Activated naive CD8-positive, alpha-beta T cell treated with anti-CD3 and anti-CD28 coated beads, Interleukin-2, amount 10 ng/mL, durations not matched to agents 7 days and 5 days (primary cell): ENCODE results near the gene GMPR. TPM values are rescaled to one million over a fixed set of nuclear protein-coding genes. Genes with fewer than 3 reads are reported as not detected.
A peak's percentile ranks its signal among the peaks of the same experiment; 100 is the strongest.

Experiments used
- ATAC-seq: fragments of 150-1000 bp; cut with Tn5 transposase; one replicate; pipeline ENCODE4 v1.10.0; 2021; ENCODE audit warnings: low read depth, moderate library complexity
- POLR2A ChIA-PET: fragments of 350-600 bp; sonication (Branson Sonifier 250); formaldehyde crosslinking; loops from one replicate; lab custom pipeline; 2021; ENCODE audit warnings: antibody characterized with exemption; lab: Charles Lee
- DNase-seq: peaks from one replicate; pipeline ENCODE4 v3.0.0; 2021
- H3K27ac Mint-ChIP-seq: one replicate; pipeline ENCODE4 v1.8.0; 2022; ENCODE audit warnings: mild to moderate bottlenecking, mixed read lengths
- H3K27me3 Mint-ChIP-seq: one replicate; pipeline ENCODE4 v1.8.0; 2022; ENCODE audit warnings: mild to moderate bottlenecking, moderate library complexity, mixed read lengths
- H3K36me3 Mint-ChIP-seq: one replicate; pipeline ENCODE4 v1.8.0; 2021; ENCODE audit warnings: mild to moderate bottlenecking, mixed read lengths
- H3K4me1 Mint-ChIP-seq: one replicate; pipeline ENCODE4 v1.8.0; 2021; ENCODE audit warnings: mixed read lengths
- H3K4me3 Mint-ChIP-seq: one replicate; pipeline ENCODE4 v1.8.0; 2022; ENCODE audit warnings: mild to moderate bottlenecking, moderate library complexity, mixed read lengths
- H3K9me3 Mint-ChIP-seq: one replicate; pipeline ENCODE4 v1.8.0; 2021; ENCODE audit warnings: mixed read lengths
- total RNA-seq, 2 experiments: library from RNA; stranded (reverse); gene quantifications; one replicate each; pipeline ENCODE4 v1.2.3, GENCODE V29; 2021

GMPR gene
- total RNA-seq, 2 experiments from 2014 or later = 11.0 to 14.0 TPM

DNA sequence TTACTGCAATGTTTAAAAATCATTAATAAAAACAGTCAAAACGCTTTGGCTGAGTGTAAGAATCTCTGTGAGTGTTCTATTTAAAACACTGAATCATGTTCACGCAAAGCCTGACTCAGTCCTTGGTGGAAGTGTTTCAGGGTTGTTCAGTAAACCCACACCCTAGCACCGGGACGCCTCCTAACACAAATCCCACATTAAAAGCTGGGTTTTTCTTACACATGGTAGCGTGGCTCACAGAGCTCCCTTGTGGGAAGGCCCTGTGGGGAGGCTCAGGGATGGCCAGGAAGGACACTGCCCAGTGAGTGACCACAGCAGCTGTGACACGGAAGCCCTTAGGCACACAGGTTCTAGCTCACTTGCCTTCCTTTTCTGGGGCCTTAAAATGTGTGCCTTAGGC lies 80.2 kb downstream of the GMPR start:
- DNase-seq (no peak), ATAC-seq (no peak)
- Mint-ChIP-seq H3K27ac (peak overlapping the region; percentile 96), H3K27me3 (no peaks in the 10 kb centered on the region), H3K36me3 (no peaks in the 10 kb centered on the region), H3K9me3 (no peaks in the 10 kb centered on the region), H3K4me3 (peak overlapping the region; percentile 77), H3K4me1 (peaks cover 46% of the 10 kb centered on the region)
- POLR2A ChIA-PET = interaction anchor here (0.9 to 1.9 kb wide), 2 partner anchors 79 to 441 kb away, joined by 4 to 6 read pairs; partner anchors contain the start of gene GMPR

DNA sequence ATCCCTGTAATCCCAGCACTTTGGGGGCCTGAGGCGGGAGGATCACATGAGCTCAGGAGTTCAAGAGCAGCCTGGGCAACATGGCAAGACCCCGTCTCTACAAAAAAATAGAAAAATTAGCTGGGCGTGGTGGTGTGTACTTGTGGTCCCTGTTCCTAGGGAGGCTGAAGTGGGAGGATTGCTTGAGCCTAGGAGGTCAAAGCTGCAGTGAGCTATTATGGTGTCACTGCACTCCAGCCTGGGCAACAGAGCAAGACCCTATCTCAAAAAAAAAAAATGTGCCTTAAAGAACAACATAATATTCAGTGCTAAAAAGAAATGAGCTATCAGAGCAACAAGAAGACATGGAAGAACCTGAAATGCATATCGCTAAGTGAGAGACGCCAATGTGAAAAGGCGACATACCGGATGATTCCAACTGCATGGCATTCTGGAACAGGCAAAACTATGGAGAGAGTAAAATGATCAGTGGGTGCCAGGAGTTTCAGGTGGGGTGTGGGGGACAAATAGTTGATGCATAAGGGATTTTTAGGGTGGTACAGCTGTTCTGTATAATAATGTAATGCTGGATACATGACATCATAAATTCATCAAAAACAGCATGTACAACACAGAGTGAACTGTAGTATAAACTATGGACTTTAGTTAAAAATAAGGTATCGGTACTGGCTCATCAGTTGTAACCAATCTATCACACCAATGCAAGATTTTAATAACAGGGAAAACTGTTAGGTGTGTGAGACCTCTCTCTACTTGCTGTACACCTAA lies 80.8 kb downstream of the GMPR start:
- DNase-seq (no peak), ATAC-seq (no peak)
- no peaks in the 10 kb centered on the region for H3K27me3 Mint-ChIP-seq
- peak overlapping the region; percentile 77 for H3K4me3 Mint-ChIP-seq
- POLR2A ChIA-PET = interaction anchor here (0.8 to 1.9 kb wide), 6 partner anchors 28 to 444 kb away, joined by 3 to 9 read pairs (median 4); partner anchors contain the start of genes ATXN1 and GMPR
- peak overlapping the region; percentile 96 for H3K27ac Mint-ChIP-seq
- no peaks in the 10 kb centered on the region for H3K9me3 Mint-ChIP-seq
- H3K36me3 Mint-ChIP-seq = no peaks in the 10 kb centered on the region
- H3K4me1 Mint-ChIP-seq = peaks cover 48% of the 10 kb centered on the region

DNA sequence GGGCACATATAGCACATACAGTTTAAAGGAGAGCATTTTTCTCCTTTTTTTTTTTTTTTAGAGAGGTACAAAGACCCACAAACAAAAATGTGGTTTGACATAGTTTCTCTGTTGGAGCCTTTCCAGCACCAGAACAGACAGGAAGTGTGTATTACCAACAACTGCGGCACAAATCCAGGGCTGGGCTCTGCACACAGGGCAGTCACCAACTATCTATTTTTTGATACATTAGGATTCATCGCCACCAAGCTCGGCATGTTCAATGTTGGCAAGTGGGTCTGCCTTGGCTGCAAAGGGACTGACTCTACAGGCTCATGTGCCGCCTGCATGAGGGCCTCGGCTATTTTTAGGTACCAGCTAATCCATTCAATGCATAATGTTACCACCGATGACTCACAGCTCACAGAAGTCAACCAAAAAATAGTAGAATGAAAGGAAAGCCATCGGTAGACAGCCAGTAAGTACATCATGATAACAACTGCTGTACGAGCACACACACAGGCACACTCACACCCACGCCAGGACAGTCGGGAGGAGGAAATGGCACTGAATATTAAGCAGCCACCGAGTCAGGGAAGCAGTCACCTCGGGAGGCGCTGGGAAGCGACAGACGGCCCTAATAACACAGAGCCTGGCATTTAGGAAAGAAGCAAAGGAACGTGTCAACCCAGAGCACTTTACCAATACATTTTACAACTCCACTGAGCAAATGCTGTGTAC lies 81.6 kb downstream of the GMPR start:
- POLR2A ChIA-PET = interaction anchor here (0.7 to 1.9 kb wide), 7 partner anchors 28 to 1072 kb away, joined by 3 to 9 read pairs (median 4); partner anchors contain the start of genes ATXN1 and GMPR
- Mint-ChIP-seq H3K9me3 (no peaks in the 10 kb centered on the region), H3K27ac (peak overlapping the region; percentile 96), H3K27me3 (no peaks in the 10 kb centered on the region), H3K36me3 (no peaks in the 10 kb centered on the region), H3K4me3 (peak overlapping the region; percentile 77), H3K4me1 (peaks cover 54% of the 10 kb centered on the region)
- ATAC-seq (peak; percentile 67), DNase-seq (peak; percentile 71)

DNA sequence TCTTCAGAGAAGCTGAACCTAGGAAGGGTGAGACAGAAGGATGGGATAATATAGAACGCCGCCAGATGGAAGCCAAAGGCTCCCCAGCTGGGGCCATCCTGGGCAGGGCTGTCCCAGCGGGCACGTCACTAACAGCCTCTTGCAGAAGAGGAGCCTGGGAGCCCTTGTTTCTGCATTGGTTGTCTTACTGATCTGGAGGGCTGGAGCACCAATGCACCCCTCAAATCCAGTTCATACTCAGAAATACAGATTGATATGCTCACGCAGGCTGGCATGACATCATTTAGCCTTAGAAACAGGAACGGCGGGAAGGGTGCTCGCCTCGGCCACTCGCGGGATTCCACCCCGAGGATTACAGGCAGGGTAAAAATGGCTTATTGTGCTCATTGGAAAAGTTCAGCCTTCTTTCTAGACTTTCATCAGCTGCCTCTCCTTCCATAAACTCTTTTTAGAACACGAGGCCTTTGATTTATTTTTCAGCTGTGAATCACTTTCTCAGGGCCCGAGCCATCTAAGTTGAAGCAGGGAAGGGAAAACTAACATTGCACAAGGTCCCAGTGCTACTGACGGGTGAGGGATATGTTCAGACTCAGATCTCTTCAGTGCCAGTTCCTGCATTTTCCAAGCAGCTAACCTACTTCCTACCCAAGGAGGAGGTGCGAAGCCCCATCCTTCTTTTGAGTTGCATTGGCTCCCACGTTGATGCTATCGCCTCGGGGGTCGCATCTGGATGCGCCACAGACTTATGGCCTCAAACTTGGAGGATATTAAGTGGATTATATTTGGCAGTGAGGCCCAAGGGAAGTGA lies 82.3 kb downstream of the GMPR start:
- H3K4me3 Mint-ChIP-seq = peak overlapping the region; percentile 77
- POLR2A ChIA-PET = interaction anchor here (0.6 to 1.6 kb wide), 4 partner anchors 183 to 441 kb away, joined by 3 to 9 read pairs (median 4); partner anchors contain the start of gene ATXN1
- H3K9me3 Mint-ChIP-seq = no peaks in the 10 kb centered on the region
- DNase-seq (no peak), ATAC-seq (no peak)
- peak overlapping the region; percentile 96 for H3K27ac Mint-ChIP-seq
- peaks cover 59% of the 10 kb centered on the region for H3K4me1 Mint-ChIP-seq
- no peaks in the 10 kb centered on the region for H3K27me3 Mint-ChIP-seq
- H3K36me3 Mint-ChIP-seq = peaks cover 6% of the 10 kb centered on the region

DNA sequence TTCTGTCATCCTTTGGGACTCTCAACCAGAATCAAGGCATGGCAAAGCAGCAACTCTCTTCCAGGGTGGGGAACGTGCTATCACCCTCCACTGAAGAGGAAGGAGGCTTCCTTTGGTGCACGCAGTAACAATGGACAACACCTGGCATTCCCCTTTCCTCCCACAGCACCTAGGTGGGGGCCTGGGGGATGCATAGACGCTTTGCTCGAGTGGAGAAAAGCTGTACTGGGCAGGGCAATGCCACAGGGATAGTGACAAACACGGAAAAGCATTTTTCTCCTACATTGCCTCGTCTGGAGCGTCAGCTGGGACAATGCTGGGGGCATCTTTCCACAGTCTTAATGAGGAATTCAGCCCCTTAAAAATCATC lies 82.9 kb downstream of the GMPR start:
- H3K27ac Mint-ChIP-seq = peak overlapping the region; percentile 88
- no peak overlapping the region for H3K4me3 Mint-ChIP-seq
- peaks cover 59% of the 10 kb centered on the region for H3K4me1 Mint-ChIP-seq
- peaks cover 1% of the 10 kb centered on the region for H3K9me3 Mint-ChIP-seq
- no peaks in the 10 kb centered on the region for H3K27me3 Mint-ChIP-seq
- ATAC-seq = no peak
- POLR2A ChIA-PET = interaction anchor here (0.7 to 1.5 kb wide), 3 partner anchors 11 to 440 kb away, joined by 3 to 7 read pairs (median 4); partner anchors contain the start of gene ATXN1
- no peak for DNase-seq
- peaks cover 12% of the 10 kb centered on the region for H3K36me3 Mint-ChIP-seq

DNA sequence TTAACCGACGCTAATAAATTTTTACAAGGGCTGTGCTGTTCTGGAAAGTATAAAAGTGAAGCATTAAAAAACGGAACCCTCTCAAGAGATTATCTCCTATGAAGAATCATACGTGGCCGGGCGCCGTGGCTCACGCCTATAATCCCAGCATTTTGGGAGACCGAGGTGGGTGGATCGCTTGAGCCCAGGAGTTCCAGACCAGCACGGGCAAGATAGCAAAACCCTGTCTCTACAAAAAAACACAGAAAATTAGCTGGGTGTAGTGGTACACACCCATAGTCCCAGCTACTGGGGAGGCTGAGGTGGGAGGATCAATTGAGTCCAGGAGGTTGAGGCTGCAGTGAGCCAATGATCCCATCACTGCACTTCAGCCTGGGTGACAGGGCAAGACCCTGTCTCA lies 83.4 kb downstream of the GMPR start:
- POLR2A ChIA-PET = interaction anchor here (0.7 to 1.5 kb wide), 3 partner anchors 10 to 447 kb away, joined by 4 to 7 read pairs (median 6); partner anchors contain the start of gene ATXN1
- DNase-seq (no peak), ATAC-seq (no peak)
- Mint-ChIP-seq H3K4me3 (no peak overlapping the region), H3K27me3 (no peaks in the 10 kb centered on the region), H3K4me1 (peaks cover 57% of the 10 kb centered on the region), H3K27ac (peak overlapping the region; percentile 88), H3K36me3 (peaks cover 17% of the 10 kb centered on the region), H3K9me3 (peaks cover 1% of the 10 kb centered on the region)

DNA sequence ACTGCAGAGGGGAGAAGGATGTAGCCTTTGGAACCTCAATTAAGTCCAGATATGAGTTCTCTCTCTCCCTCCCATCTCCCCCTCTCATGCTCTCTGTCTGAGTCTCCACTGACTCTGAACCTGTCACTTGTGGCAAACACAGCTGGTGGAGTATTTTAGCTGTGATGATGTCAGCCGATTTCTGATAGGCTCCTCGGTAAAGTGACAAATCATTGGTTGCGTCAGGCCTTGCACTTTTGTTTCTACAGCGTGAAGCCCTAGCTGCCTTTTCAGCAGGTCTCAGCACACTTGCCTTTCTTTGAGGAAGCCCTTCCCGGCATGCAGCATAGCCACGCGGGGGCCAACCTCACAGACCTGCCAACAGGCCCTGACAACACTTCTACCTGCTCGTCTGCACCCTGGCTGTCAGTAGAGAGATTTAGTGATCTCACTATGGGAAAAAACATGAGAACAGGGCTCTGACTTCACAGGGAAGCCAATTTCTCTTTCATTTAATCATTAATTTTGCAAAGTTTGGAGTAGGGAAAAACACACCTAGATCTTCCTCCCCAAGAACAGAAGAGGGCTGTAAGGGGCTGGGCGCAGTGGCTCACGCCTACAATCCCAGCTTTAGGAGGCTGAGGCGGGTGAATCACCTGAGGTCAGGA lies 84.4 kb downstream of the GMPR start:
- Mint-ChIP-seq H3K4me3 (peak overlapping the region; percentile 65), H3K27me3 (no peaks in the 10 kb centered on the region), H3K4me1 (peaks cover 53% of the 10 kb centered on the region), H3K36me3 (peaks cover 17% of the 10 kb centered on the region), H3K27ac (peak overlapping the region; percentile 88), H3K9me3 (peaks cover 1% of the 10 kb centered on the region)
- DNase-seq (peak; percentile 69), ATAC-seq (peak; percentile 79)
- POLR2A ChIA-PET = interaction anchor here (0.6 to 1.5 kb wide), 7 partner anchors 9 to 446 kb away, joined by 3 to 8 read pairs (median 6); partner anchors contain the start of genes ATXN1 and MYLIP

DNA sequence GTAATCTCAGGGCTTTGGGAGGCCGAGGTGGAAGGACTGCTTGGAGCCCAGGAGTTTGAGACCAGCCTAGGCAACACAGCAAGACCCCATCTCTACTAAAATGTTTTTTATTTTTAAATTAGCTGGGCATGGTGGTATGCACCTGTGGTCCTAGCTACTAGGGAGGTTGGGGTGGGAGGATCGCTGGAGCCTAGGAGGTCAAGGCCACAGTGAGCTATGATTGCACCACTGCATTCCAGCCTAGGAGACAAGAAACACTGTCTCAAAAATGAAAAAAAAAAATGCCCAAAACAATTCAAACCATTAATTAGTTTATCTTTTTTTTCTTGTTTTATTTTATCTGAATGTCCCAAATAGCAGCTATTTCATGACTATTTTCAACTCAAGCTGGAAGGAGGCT lies 85.8 kb downstream of the GMPR start:
- POLR2A ChIA-PET = interaction anchor here (0.7 to 1.5 kb wide), 2 partner anchors 86 to 440 kb away, joined by 3 to 5 read pairs; partner anchors contain the start of gene GMPR
- DNase-seq (no peak), ATAC-seq (no peak)
- H3K36me3 Mint-ChIP-seq = peaks cover 17% of the 10 kb centered on the region
- peaks cover 1% of the 10 kb centered on the region for H3K9me3 Mint-ChIP-seq
- H3K27me3 Mint-ChIP-seq = no peaks in the 10 kb centered on the region
- peak overlapping the region; percentile 88 for H3K27ac Mint-ChIP-seq
- peaks cover 42% of the 10 kb centered on the region for H3K4me1 Mint-ChIP-seq
- no peak overlapping the region for H3K4me3 Mint-ChIP-seq

DNA sequence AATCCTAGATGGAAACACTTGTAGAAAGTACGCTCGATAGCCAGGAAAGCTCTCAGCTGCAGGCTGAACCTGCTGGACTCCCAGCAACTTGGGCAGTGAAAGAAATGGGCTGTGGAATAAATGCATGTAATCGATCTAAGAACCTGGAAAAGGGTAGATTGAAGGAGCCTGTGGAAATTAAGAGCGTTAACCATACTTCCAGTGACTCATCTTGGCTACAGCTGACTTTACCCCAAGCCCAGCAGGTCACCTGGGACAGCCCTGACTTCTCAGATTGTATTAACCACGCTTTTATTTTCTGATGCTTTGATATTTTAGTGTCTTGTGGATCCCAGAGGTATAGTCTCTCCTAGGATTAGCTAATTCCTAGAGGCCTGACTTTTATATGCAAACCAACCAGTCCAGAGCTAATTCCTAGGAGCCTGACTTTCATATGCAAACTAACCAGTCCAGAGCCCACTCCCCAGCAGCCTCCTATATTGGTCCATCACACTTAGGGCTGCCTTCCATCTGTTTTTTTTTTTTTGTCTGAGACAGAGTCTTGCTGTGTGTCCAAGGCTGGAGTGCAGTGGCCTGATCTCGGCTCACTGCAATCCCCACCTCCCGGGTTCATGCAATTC lies 86.3 kb downstream of the GMPR start:
- H3K4me3 Mint-ChIP-seq = no peak overlapping the region
- no peak for DNase-seq
- peaks cover 1% of the 10 kb centered on the region for H3K9me3 Mint-ChIP-seq
- peaks cover 17% of the 10 kb centered on the region for H3K36me3 Mint-ChIP-seq
- no peaks in the 10 kb centered on the region for H3K27me3 Mint-ChIP-seq
- no peak for ATAC-seq
- H3K4me1 Mint-ChIP-seq = peaks cover 39% of the 10 kb centered on the region
- POLR2A ChIA-PET = interaction anchor here (0.7 to 1.5 kb wide), 2 partner anchors 86 to 439 kb away, joined by 3 to 5 read pairs; partner anchors contain the start of gene GMPR
- H3K27ac Mint-ChIP-seq = peak overlapping the region; percentile 63

DNA sequence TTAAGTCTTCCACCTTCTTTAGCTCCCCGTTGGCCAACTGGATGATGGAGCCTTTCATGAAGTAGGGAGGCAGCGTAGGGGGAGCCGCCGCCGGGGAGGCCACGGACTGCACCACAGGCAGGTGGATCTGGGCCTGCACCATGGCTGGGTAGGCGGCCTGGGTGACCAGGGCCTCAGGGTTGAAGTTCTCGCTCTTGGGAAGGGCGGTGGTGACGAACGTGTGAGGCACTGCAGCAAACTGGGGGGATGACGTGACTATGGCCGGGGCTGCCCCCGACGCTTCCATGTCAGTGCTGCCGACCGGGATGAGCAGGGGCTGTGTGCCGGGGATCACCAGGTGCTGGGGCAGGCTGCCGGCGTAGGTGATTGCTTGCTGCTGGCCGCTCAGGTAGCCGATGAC lies 88.1 kb downstream of the GMPR start:
- no peak for ATAC-seq
- H3K4me1 Mint-ChIP-seq = peaks cover 26% of the 10 kb centered on the region
- no peak overlapping the region for H3K27ac Mint-ChIP-seq
- POLR2A ChIA-PET = no interaction called here
- H3K27me3 Mint-ChIP-seq = no peaks in the 10 kb centered on the region
- no peak overlapping the region for H3K4me3 Mint-ChIP-seq
- H3K9me3 Mint-ChIP-seq = peaks cover 1% of the 10 kb centered on the region
- no peak for DNase-seq
- H3K36me3 Mint-ChIP-seq = peaks cover 17% of the 10 kb centered on the region

DNA sequence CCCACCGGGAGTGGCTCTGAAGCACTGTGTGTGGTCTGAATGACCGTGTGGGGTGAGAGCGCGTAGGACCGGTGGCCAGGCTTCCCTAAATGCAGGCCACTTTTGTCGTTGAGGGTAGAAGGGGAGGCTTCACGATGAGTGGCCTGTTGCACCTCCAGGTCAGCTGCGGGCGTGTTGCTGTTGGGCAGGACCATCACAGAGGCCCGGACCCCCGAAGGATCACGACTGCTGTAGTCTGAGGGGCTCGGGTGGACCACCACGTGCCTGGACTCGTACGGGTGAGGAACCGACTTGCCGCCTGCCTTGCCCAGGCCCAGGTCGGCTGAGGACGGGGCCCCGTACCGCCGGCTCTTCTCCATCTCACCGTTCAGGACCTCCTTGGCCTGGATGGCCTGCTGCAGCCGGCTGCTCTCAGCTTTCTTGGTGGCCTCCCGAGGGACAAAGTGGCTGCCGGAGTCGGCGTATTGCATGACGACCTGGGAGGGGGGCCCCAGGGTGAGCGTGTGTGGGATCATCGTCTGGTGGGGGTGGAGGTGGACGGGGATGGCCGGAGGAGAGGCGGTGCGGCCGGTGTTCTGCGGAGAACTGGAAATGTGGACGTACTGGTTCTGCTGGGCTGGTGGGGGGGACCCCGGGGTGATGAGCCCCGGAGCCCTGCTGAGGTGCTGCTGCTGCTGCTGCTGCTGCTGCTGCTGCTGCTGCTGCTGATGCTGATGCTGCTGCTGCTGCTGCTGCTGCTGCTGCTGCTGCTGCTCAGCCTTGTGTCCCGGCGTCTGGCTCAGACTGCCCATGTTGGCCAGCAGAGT lies 88.8 kb downstream of the GMPR start:
- ATAC-seq = no peak
- Mint-ChIP-seq H3K27ac (no peak overlapping the region), H3K4me3 (no peak overlapping the region), H3K27me3 (no peaks in the 10 kb centered on the region), H3K9me3 (peaks cover 1% of the 10 kb centered on the region), H3K4me1 (peaks cover 23% of the 10 kb centered on the region), H3K36me3 (peaks cover 17% of the 10 kb centered on the region)
- POLR2A ChIA-PET = no interaction called here
- DNase-seq = no peak
